DND-41 (cell line): ENCODE data around the gene SPATA6L.

Experiments used
- CTCF ChIP-seq: IDR thresholded peaks from 2 replicates; pipeline ENCODE4 v1.5.1; 2012; ENCODE audit warnings: borderline replicate concordance, low read length, moderate library complexity, mild to moderate bottlenecking; ENCODE audit not compliant: poor library complexity, severe bottlenecking; ENCODE audit errors: extremely low read depth
- EZH2 ChIP-seq: IDR thresholded peaks from 3 replicates; pipeline ENCODE4 v1.6.1; 2012; ENCODE audit warnings: borderline replicate concordance, low read depth, mild to moderate bottlenecking, moderate library complexity, low read length, inconsistent platforms; ENCODE audit not compliant: severe bottlenecking

GRCh38 chr9:4553951-4554381 lies 112.3 kb downstream of the SPATA6L start:
- TF ChIP-seq CTCF (no peak), EZH2 (no peak)
